GM10266 (cell line): ENCODE measurements around the gene SLC29A3.

Source experiments
- DNase-seq: peaks from one replicate; pipeline ENCODE4 v3.0.0; 2012; ENCODE audit errors: extremely low spot score
- CTCF ChIP-seq: IDR thresholded peaks from 2 replicates; pipeline ENCODE4 v1.5.1; 2012; ENCODE audit warnings: mild to moderate bottlenecking, low read depth; ENCODE audit not compliant: control insufficient read depth, insufficient read depth; ENCODE audit errors: missing control alignments

SLC29A3 gene

GRCh38 chr10:71398976-71399375 lies 79.9 kb downstream of the SLC29A3 start:
- TF ChIP-seq CTCF = no peak
- DNase-seq = no peak

DNA sequence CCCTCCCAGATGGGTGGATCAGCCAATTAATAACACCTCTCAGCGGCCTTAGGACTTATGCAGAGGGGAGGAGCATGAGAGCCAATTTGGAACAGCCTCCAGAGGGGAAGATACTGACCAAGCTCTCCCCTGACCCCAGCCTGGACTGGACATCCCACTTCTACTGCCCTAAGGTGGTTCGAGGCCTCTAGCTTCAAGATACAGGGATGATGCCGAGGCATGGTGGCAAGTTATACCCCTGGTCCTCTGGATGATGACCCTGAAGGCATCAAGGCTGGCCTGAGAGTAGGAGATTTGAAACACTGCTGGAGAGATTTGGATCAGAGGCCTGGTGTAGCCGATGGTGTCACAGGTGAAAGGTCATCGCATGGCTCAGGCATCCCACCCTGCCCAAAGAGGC lies 80.9 kb downstream of the SLC29A3 start:
- no peak for DNase-seq

GRCh38 chr10:71401056-71401455 lies 82.0 kb downstream of the SLC29A3 start:
- no peak for TF ChIP-seq CTCF
- DNase-seq = no peak

More for the DNA sequence above, 80.9 kb downstream of the SLC29A3 start:
- TF ChIP-seq CTCF = no peak

DNA sequence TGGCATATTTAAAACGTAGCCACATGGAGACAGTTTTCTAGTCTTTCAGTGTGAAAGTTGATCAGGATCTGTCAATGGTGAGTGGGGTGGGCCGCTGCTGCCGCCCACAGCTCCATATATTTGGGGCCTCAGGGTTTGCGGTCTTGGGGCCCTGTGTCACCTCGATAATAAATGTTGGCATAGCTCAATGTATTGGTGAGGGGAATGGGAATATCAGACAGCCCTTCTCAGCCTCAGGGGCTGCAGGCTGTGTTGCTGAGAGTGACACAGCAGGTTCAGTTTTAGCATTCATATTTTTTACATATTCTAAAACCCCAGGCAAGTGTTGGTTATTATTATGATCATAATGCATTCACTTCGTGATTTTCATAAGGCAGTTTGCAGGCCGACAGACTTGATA lies 82.9 kb downstream of the SLC29A3 start:
- no peak for TF ChIP-seq CTCF
- no peak for DNase-seq

GRCh38 chr10:71404503-71405295 lies 85.6 kb downstream of the SLC29A3 start:
- TF ChIP-seq CTCF = no peak
- no peak for DNase-seq

DNA sequence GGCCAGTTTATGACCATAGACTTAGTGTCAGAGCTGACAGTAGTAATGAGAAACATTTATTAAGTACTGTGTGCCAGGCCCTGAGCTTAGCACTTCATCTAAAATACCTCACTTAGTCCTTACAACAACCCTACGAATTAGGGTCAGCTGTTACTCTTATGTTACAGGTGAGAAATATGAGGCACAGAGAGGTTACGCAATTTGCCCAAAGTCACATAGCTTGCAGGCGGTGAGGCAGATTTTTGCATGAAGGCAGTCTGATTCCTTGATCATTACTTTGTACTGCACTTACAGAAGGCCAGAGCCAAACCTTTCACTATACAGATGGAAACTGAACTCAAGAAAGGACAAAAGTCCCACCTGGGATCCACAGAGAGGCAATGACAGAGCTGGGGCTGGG lies 87.8 kb downstream of the SLC29A3 start:
- no peak for TF ChIP-seq CTCF
- no peak for DNase-seq

- no peak for DNase-seq
- no peak for TF ChIP-seq CTCF
These were observed 89.6 kb downstream of the SLC29A3 start for GRCh38 chr10:71408436-71409225.
